Hepatic stellate cell (primary cell): Measurements from ENCODE around the gene FLCN.

Experiments used
- DNase-seq: peaks from one replicate; pipeline ENCODE4 v3.0.0; 2011; ENCODE audit warnings: low spot score

FLCN gene

GRCh38 chr17:17236295-17237025 is 508 bp downstream of the FLCN start:
- peak; percentile 58 for DNase-seq

GRCh38 chr17:17235212-17236174 is 1.5 kb downstream of the FLCN start:
- DNase-seq: no peak

GRCh38 chr17:17232303-17232621 is 4.7 kb downstream of the FLCN start:
- no peak for DNase-seq

- no peak for DNase-seq
Observed at GRCh38 chr17:17231621-17232302, 5.2 kb downstream of the FLCN start.

GRCh38 chr17:17229416-17230384 is 7.3 kb downstream of the FLCN start:
- DNase-seq: no peak

- DNase-seq: no peak
Observed at GRCh38 chr17:17228521-17229279, 8.3 kb downstream of the FLCN start.

- DNase-seq: no peak
Observed at GRCh38 chr17:17227608-17228520, 9.1 kb downstream of the FLCN start.

GRCh38 chr17:17226451-17227265 is 10.3 kb downstream of the FLCN start:
- DNase-seq: no peak

GRCh38 chr17:17225901-17226300 is 11.1 kb downstream of the FLCN start:
- no peak for DNase-seq

GRCh38 chr17:17224137-17224536 is 12.8 kb downstream of the FLCN start:
- DNase-seq: no peak

GRCh38 chr17:17223736-17224135 is 13.2 kb downstream of the FLCN start:
- DNase-seq: no peak

- no peak for DNase-seq
Observed at GRCh38 chr17:17221329-17221728, 15.6 kb downstream of the FLCN start.

- DNase-seq: no peak
Observed at GRCh38 chr17:17220529-17220928, 16.4 kb downstream of the FLCN start.

- DNase-seq: no peak
Observed at GRCh38 chr17:17217995-17218394, 19.0 kb downstream of the FLCN start.

GRCh38 chr17:17216776-17217175 is 20.2 kb downstream of the FLCN start:
- no peak for DNase-seq

GRCh38 chr17:17216236-17216635 is 20.7 kb downstream of the FLCN start:
- no peak for DNase-seq

GRCh38 chr17:17215575-17215974 is 21.4 kb downstream of the FLCN start:
- DNase-seq: no peak

- no peak for DNase-seq
Observed at GRCh38 chr17:17214646-17215436, 22.1 kb downstream of the FLCN start.
